ENCODE data around the gene TMEM219.

DNA sequence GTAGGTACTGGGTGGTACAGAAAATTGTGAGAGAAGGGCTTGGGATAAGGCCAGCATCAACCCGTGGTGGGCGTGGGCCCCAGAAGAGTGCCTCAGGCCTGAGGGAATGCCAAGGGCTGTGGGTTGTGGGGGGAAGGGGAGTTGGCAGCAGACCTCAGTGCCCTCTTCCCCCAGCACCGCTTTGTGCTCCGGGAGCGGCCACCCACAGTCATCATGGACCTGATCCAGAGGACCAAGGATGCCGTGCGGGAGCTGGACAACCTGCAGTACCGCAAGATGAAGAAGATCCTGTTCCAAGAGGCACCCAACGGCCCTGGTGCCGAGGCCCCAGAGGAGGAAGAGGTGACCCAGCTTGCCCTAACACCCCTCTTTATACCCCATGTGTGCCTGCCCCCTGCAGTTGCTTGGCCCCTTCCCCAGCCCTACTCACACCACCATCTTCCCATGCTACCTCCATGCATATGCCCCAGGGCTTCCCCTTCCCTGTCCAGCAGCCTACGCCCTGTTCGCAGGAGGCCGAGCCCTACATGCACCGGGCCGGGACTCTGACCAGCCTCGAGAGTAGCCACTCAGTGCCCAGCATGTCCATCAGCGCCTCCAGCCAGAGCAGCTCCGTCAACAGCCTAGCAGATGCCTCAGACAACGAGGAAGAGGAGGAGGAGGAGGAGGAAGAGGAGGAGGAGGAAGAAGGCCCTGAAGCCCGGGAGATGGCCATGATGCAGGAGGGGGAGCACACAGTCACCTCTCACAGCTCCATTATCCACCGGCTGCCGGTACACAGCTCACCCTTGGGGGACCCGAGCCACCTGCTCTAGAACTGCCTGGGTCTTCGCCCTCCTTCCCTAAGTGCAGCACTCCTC, 20.9 kb downstream of the TMEM219 start:
- TF ChIP-seq CTCF (IDR thresholded peaks at IDR 0.05; ENCODE audit: low read length) = no peak
- TF ChIP-seq EZH2 (IDR thresholded peaks at IDR 0.05; ENCODE audit: borderline replicate concordance, low read length) = no peak
